Panc1 (cell line): ENCODE results near the gene RAP1GAP. TPM values are rescaled to one million over a fixed set of nuclear protein-coding genes. Genes with fewer than 3 reads are reported as not detected.

Source experiments
- ATAC-seq: fragments of 200-7000 bp; cut with Tn5 transposase; 2 replicates; pipeline ENCODE4 v1.9.1; 2020; ENCODE audit warnings: mild to moderate bottlenecking, moderate library complexity
- BruUV-seq: library from RNA; stranded (reverse); fragments of 400-500 nt; replicated peaks from 2 replicates; lab custom pipeline; 2021; lab: Mats Ljungman, UMichigan
- CTCF ChIA-PET: fragments of 300-600 bp; sonication (Branson Sonifier 250); formaldehyde crosslinking; loops from one replicate; lab custom pipeline; 2022; ENCODE audit warnings: antibody characterized with exemption; lab: Charles Lee
- POLR2A ChIA-PET: fragments of 300-600 bp; sonication (Branson Sonifier 250); formaldehyde crosslinking; loops from one replicate; lab custom pipeline; 2022; ENCODE audit warnings: antibody characterized with exemption; lab: Charles Lee
- DNase-seq: peaks from one replicate; pipeline ENCODE4 v3.0.0-alpha.2; 2010; ENCODE audit warnings: low read depth, low spot score
- H3K27ac ChIP-seq: 2 replicates; pipeline ENCODE4 v1.5.1; 2011; ENCODE audit warnings: mild to moderate bottlenecking, low read length, inconsistent platforms
- H3K27me3 ChIP-seq: fragments of 200-500 bp; sonication (Bioruptor generic); 2 replicates; pipeline ENCODE4 v1.6.0; 2014; ENCODE audit warnings: low read length, inconsistent platforms; ENCODE audit not compliant: control insufficient read depth, insufficient read depth
- H3K36me3 ChIP-seq: fragments of 200-500 bp; sonication (Bioruptor generic); 2 replicates; pipeline ENCODE4 v1.5.1; 2014; ENCODE audit warnings: inconsistent platforms, mild to moderate bottlenecking, low read length, moderate library complexity; ENCODE audit not compliant: control insufficient read depth, insufficient read depth
- H3K4me1 ChIP-seq: 2 replicates; pipeline ENCODE4 v1.5.1; 2011; ENCODE audit warnings: inconsistent platforms, mild to moderate bottlenecking, low read length, moderate library complexity; ENCODE audit not compliant: control insufficient read depth, insufficient read depth
- H3K4me3 ChIP-seq, 2 experiments: 2 replicates each; pipeline ENCODE4 v1.5.1; 2011 to 2012; ENCODE audit warnings: low read depth in 2 of 2, low read length in 2 of 2, mild to moderate bottlenecking in 2 of 2, inconsistent platforms in 1 of 2, moderate library complexity in 1 of 2
- H3K9me3 ChIP-seq: fragments of 200-500 bp; sonication (Bioruptor generic); 2 replicates; pipeline ENCODE4 v1.5.1; 2014; ENCODE audit warnings: low read depth, mild to moderate bottlenecking, inconsistent platforms, low read length, moderate library complexity; ENCODE audit not compliant: control insufficient read depth, insufficient read depth
- CTCF ChIP-seq: fragments of 450-650 bp; IDR thresholded peaks from 2 replicates; pipeline ENCODE4 v1.5.1; 2017; ENCODE audit warnings: mild to moderate bottlenecking
- POLR2AphosphoS5 ChIP-seq: IDR thresholded peaks from 2 replicates; pipeline ENCODE4 v1.6.1; 2012; ENCODE audit warnings: mild to moderate bottlenecking, low read depth, low read length, moderate library complexity
- REST ChIP-seq, 2 experiments: IDR thresholded peaks; 2 replicates each; pipeline ENCODE4 v1.6.1; 2011 to 2012; ENCODE audit warnings: low read depth in 2 of 2, control low read depth in 1 of 2, low read length in 1 of 2, mild to moderate bottlenecking in 1 of 2, moderate library complexity in 1 of 2; ENCODE audit not compliant: insufficient read depth in 1 of 2
- SIN3A ChIP-seq: IDR thresholded peaks from 2 replicates; pipeline ENCODE4 v1.6.1; 2012; ENCODE audit warnings: low read depth, mild to moderate bottlenecking, low read length, moderate library complexity, borderline replicate concordance; ENCODE audit not compliant: insufficient read depth
- TCF7L2 ChIP-seq: IDR thresholded peaks from 2 replicates; pipeline ENCODE4 v1.6.1; 2011; ENCODE audit warnings: mild to moderate bottlenecking, low read depth, low read length, inconsistent platforms
- in situ Hi-C: cut with HindIII; loops from 2 replicates; pipeline ENCODE4 v1.10.0; 2016; ENCODE audit warnings: low sequenced_read_pairs, low pct_unique_long_range_greater_than_20kb
- intact Hi-C: fragments of 100-400 bp; cut with micrococcal nuclease; formaldehyde crosslinking; loops from one replicate; pipeline ENCODE4 v1.10.0; 2022; ENCODE audit not compliant: unreplicated experiment
- total RNA-seq: library from RNA; stranded (reverse); gene quantifications from one replicate; pipeline ENCODE4 v1.2.1, GENCODE V29; 2021; ENCODE audit not compliant: unreplicated experiment

RAP1GAP gene
- total RNA-seq, 1 experiment from 2014 or later = 4.6 TPM

GRCh38 chr1:21701401-21701800 is 32.2 kb upstream of the RAP1GAP start:
- ATAC-seq (no peak), DNase-seq (no peak)
- no peak for TF ChIP-seq TCF7L2
- no peak for TF ChIP-seq REST (IDR thresholded peaks at IDR 0.05; ENCODE audit: insufficient read depth in 1 of 2, low read depth in 2 of 2, low read length in 1 of 2)
- Histone ChIP-seq H3K9me3 (no peaks in the 10 kb centered on the region), H3K27ac (no peak overlapping the region), H3K4me3 (no peak overlapping the region), H3K36me3 (peaks cover 16% of the 10 kb centered on the region; the same call in 1 of the 2 replicates), H3K4me1 (no peaks in the 10 kb centered on the region), H3K27me3 (no peaks in the 10 kb centered on the region)
- intact Hi-C loops = no loop called here
- no TSS peak for BruUV-seq
- in situ Hi-C loops = no loop called here
- ChIA-PET POLR2A (interaction anchor here (0.7 kb wide), 1 partner anchor 293 kb away, joined by 4 read pairs; no protein-coding TSS in a partner anchor), CTCF (no interaction called here)

GRCh38 chr1:21700094-21700493 is 30.9 kb upstream of the RAP1GAP start:
- ChIA-PET POLR2A (no interaction called here), CTCF (no interaction called here)
- no peak overlapping the region for H3K4me3 ChIP-seq
- no peak for TF ChIP-seq CTCF
- no peak for TF ChIP-seq POLR2AphosphoS5
- no peak for TF ChIP-seq REST (IDR thresholded peaks at IDR 0.05; ENCODE audit: insufficient read depth in 1 of 2, low read depth in 2 of 2, low read length in 1 of 2)
- no peak for TF ChIP-seq TCF7L2
- TF ChIP-seq SIN3A = no peak
- H3K27ac ChIP-seq = no peak overlapping the region
- in situ Hi-C loops (no loop called here), intact Hi-C loops (no loop called here)
- TSS peak; percentile 61 for BruUV-seq
- DNase-seq (no peak), ATAC-seq (0 out of 2 replicates have a peak, but pooled peaks have one; percentile 51)
- peaks cover 16% of the 10 kb centered on the region; the same call in 1 of the 2 replicates for H3K36me3 ChIP-seq
- H3K27me3 ChIP-seq = no peaks in the 10 kb centered on the region
- H3K4me1 ChIP-seq = no peaks in the 10 kb centered on the region
- H3K9me3 ChIP-seq = no peaks in the 10 kb centered on the region
